SU-DHL-6 (cell line): ENCODE measurements around the gene TEKT3.

ENCODE experiments used
- H2AFZ ChIP-seq: fragments of 200-600 bp; sonication (generic); 2 replicates; pipeline ENCODE4 v1.6.1; 2014; ENCODE audit warnings: low read depth, mild to moderate bottlenecking, moderate library complexity, mixed read lengths, antibody characterized with exemption, low read length; ENCODE audit not compliant: severe bottlenecking
- H3F3A ChIP-seq: fragments of 200-600 bp; shearing (Covaris generic); 2 replicates; pipeline ENCODE4 v1.6.0; 2016; ENCODE audit warnings: antibody characterized with exemption, mild to moderate bottlenecking; ENCODE audit not compliant: insufficient read depth
- H3K27ac ChIP-seq: fragments of 200-600 bp; sonication (generic); 2 replicates; pipeline ENCODE4 v1.5.1; 2016; ENCODE audit warnings: low read depth, mild to moderate bottlenecking, low read length, moderate library complexity, mixed read lengths
- H3K27me3 ChIP-seq: fragments of 200-600 bp; sonication (generic), shearing (Covaris generic); 2 replicates; pipeline ENCODE4 v1.6.0; 2014; ENCODE audit warnings: mild to moderate bottlenecking, low read length
- H3K36me3 ChIP-seq: fragments of 200-600 bp; sonication (generic); 2 replicates; pipeline ENCODE4 v1.6.1; 2014; ENCODE audit warnings: mild to moderate bottlenecking, low read length, mixed read lengths
- H3K4me2 ChIP-seq: fragments of 300-600, 200-600 bp; shearing (Covaris generic), sonication (generic); 2 replicates; pipeline ENCODE4 v1.6.0; 2014; ENCODE audit warnings: low read length, low read depth, mild to moderate bottlenecking; ENCODE audit not compliant: poor library complexity, severe bottlenecking
- H3K4me3 ChIP-seq: fragments of 200-600 bp; sonication (generic); 2 replicates; pipeline ENCODE4 v1.5.1; 2014; ENCODE audit warnings: antibody characterized with exemption, low read length, mild to moderate bottlenecking, mixed read lengths; ENCODE audit not compliant: insufficient read depth, poor library complexity, severe bottlenecking
- H3K79me2 ChIP-seq: fragments of 200-600 bp; sonication (generic); 2 replicates; pipeline ENCODE4 v1.6.1; 2014; ENCODE audit warnings: mild to moderate bottlenecking, low read length, moderate library complexity; ENCODE audit not compliant: insufficient read depth
- H3K9ac ChIP-seq: fragments of 200-600 bp; sonication (generic); 2 replicates; pipeline ENCODE4 v1.7.0; 2014; ENCODE audit warnings: mild to moderate bottlenecking, low read length
- H3K9me2 ChIP-seq: fragments of 200-600 bp; sonication (generic); replicated peaks from 2 replicates; pipeline ENCODE4 v1.6.1; 2014; ENCODE audit warnings: low read length; ENCODE audit not compliant: insufficient read depth
- H3K9me3 ChIP-seq: fragments of 200-600 bp; sonication (generic); 2 replicates; pipeline ENCODE4 v1.6.1; 2014; ENCODE audit warnings: low read length, mixed read lengths; ENCODE audit not compliant: insufficient read depth
- H4K20me1 ChIP-seq: fragments of 200-600 bp; sonication (generic); 2 replicates; pipeline ENCODE4 v1.6.1; 2014; ENCODE audit warnings: low read depth, mild to moderate bottlenecking, antibody characterized with exemption, low read length, moderate library complexity, mixed read lengths
- EZH2phosphoT487 ChIP-seq: fragments of 200-600 bp; sonication (generic), shearing (Covaris generic); conservative IDR thresholded peaks from 2 replicates; pipeline ENCODE4 v1.6.1; 2018; ENCODE audit warnings: mild to moderate bottlenecking, antibody characterized with exemption, low read length, moderate library complexity, mixed read lengths
- TF ChIP-seq, protein P1 (sequence below): fragments of 200-600 bp; sonication (generic); IDR thresholded peaks from one replicate; pipeline ENCODE4 v1.5.1; 2017; ENCODE audit warnings: antibody characterized with exemption, mild to moderate bottlenecking, low read length, moderate library complexity; ENCODE audit not compliant: insufficient read depth, poor library complexity, severe bottlenecking

The TEKT3 gene

DNA sequence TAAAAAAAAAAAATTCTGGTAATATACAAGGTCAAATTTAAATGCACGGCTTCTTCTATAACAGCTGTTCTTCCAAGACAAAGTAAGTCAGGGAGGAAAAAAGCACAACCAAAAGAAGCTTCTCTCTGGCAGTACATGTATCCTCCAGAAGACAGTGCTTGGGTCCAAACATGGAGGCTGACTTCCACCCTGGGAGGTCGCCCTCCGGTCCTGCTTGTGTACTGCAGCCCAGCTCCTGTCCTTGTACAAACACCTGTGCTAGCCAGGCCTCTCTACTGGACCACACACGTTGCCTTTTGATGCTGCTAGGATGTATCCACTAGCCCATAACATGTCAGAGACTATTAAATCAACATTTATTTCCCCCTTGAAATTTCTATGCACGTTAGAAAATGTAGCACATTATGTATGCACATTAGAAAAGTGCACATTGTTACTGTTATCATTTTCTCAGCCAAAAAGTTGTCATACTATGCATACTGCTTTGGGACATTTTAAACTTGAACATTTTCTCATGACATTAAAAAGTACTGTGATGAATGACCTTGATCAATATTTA, 21.9 kb downstream of the TEKT3 start:
- Histone ChIP-seq H4K20me1 (no peaks in the 10 kb centered on the region), H3K9ac (no peak overlapping the region), H3K36me3 (no peaks in the 10 kb centered on the region), H3K9me2 (no peaks in the 10 kb centered on the region), H3K79me2 (no peaks in the 10 kb centered on the region), H3F3A (no peaks in the 10 kb centered on the region), H3K27me3 (no peaks in the 10 kb centered on the region), H3K27ac (no peak overlapping the region), H2AFZ (no peak overlapping the region), H3K4me2 (no peak overlapping the region), H3K4me3 (no peak overlapping the region), H3K9me3 (no peaks in the 10 kb centered on the region)
- TF ChIP-seq EZH2phosphoT487, result no peak
- TF ChIP-seq, protein P1, sequence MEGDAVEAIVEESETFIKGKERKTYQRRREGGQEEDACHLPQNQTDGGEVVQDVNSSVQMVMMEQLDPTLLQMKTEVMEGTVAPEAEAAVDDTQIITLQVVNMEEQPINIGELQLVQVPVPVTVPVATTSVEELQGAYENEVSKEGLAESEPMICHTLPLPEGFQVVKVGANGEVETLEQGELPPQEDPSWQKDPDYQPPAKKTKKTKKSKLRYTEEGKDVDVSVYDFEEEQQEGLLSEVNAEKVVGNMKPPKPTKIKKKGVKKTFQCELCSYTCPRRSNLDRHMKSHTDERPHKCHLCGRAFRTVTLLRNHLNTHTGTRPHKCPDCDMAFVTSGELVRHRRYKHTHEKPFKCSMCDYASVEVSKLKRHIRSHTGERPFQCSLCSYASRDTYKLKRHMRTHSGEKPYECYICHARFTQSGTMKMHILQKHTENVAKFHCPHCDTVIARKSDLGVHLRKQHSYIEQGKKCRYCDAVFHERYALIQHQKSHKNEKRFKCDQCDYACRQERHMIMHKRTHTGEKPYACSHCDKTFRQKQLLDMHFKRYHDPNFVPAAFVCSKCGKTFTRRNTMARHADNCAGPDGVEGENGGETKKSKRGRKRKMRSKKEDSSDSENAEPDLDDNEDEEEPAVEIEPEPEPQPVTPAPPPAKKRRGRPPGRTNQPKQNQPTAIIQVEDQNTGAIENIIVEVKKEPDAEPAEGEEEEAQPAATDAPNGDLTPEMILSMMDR, result no peak

DNA sequence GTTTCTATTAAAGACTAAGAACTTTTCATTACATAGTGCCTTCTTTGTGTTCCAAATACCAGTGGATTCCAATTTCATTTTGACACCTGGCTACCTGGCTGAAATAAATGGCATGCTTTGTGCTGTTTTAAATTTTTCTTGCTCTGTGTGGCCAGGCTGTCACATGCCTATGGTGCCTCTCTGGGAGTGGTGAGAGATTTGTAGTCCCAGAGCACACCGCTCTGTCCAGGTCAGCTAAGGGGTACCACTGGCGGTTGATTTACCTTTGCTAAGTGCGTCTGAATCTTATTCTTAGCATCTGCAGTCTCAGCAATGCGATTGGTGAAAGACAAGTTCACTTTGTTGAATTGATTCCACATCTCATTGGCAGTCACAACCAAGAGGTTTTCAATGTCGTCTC, 29.4 kb downstream of the TEKT3 start:
- Histone ChIP-seq H3K4me2 (no peak overlapping the region), H3F3A (no peaks in the 10 kb centered on the region), H3K4me3 (no peak overlapping the region), H3K9ac (no peak overlapping the region), H3K27ac (no peak overlapping the region), H3K9me3 (no peaks in the 10 kb centered on the region), H4K20me1 (no peaks in the 10 kb centered on the region), H3K79me2 (no peaks in the 10 kb centered on the region), H2AFZ (no peak overlapping the region), H3K27me3 (no peaks in the 10 kb centered on the region), H3K36me3 (no peaks in the 10 kb centered on the region), H3K9me2 (no peaks in the 10 kb centered on the region)
- TF ChIP-seq EZH2phosphoT487, result no peak
- TF ChIP-seq, protein P1, result no peak

DNA sequence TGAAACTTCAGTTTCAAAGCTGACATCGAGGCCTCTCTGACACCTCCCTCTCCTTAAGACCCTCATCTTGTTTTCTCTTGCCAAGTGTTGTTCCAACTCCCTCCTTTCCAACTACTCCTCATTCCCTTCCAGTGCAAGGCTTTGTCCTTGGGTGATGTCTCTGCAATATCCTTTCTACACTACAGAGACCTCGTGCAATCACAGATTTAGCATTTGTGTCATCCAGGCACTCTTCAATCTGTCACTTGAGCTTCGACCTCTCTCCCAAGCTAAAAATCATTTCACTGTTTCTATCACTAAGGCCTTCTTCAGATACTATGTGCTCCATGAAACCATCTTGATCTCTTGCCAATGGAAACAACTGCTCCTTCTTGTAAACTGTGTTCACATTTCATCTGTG, 31.6 kb downstream of the TEKT3 start:
- TF ChIP-seq, protein P1, result no peak
- no peak for TF ChIP-seq EZH2phosphoT487
- Histone ChIP-seq H3K27me3 (no peaks in the 10 kb centered on the region), H3K9ac (no peak overlapping the region), H4K20me1 (no peaks in the 10 kb centered on the region), H3K9me2 (no peaks in the 10 kb centered on the region), H3K9me3 (no peaks in the 10 kb centered on the region), H3F3A (no peaks in the 10 kb centered on the region), H2AFZ (no peak overlapping the region), H3K4me2 (no peak overlapping the region), H3K27ac (no peak overlapping the region), H3K79me2 (no peaks in the 10 kb centered on the region), H3K36me3 (no peaks in the 10 kb centered on the region), H3K4me3 (no peak overlapping the region)
